ENCODE measurements around the gene CFAP299.

CFAP299 gene

GRCh38 chr4:80911458-80911857 lies 575.9 kb downstream of the CFAP299 start:
- DNase-seq (ENCODE audit: low read depth in 3 of 3, low spot score in 1 of 3) = no peak

GRCh38 chr4:80912350-80912749 lies 576.8 kb downstream of the CFAP299 start:
- DNase-seq (ENCODE audit: low read depth in 3 of 3, low spot score in 1 of 3) = no peak

GRCh38 chr4:80913381-80913780 lies 577.9 kb downstream of the CFAP299 start:
- DNase-seq (ENCODE audit: low read depth in 3 of 3, low spot score in 1 of 3) = no peak

GRCh38 chr4:80916770-80917169 lies 581.2 kb downstream of the CFAP299 start:
- DNase-seq (ENCODE audit: low read depth in 3 of 3, low spot score in 1 of 3) = no peak

- DNase-seq (ENCODE audit: low read depth in 3 of 3, low spot score in 1 of 3) = no peak
Observed at GRCh38 chr4:80918004-80918403, 582.5 kb downstream of the CFAP299 start.

GRCh38 chr4:80921441-80921840 lies 585.9 kb downstream of the CFAP299 start:
- no peak for DNase-seq (ENCODE audit: low read depth in 3 of 3, low spot score in 1 of 3)

- DNase-seq (ENCODE audit: low read depth in 3 of 3, low spot score in 1 of 3) = no peak
Observed at GRCh38 chr4:80922941-80923340, 587.4 kb downstream of the CFAP299 start.

GRCh38 chr4:80925293-80925692 lies 589.8 kb downstream of the CFAP299 start:
- no peak for DNase-seq (ENCODE audit: low read depth in 3 of 3, low spot score in 1 of 3)

GRCh38 chr4:80926446-80926845 lies 590.9 kb downstream of the CFAP299 start:
- no peak for DNase-seq (ENCODE audit: low read depth in 3 of 3, low spot score in 1 of 3)

- DNase-seq (ENCODE audit: low read depth in 3 of 3, low spot score in 1 of 3) = no peak
Observed at GRCh38 chr4:80926891-80927290, 591.4 kb downstream of the CFAP299 start.

- DNase-seq (ENCODE audit: low read depth in 3 of 3, low spot score in 1 of 3) = no peak
Observed at GRCh38 chr4:80927420-80927819, 591.9 kb downstream of the CFAP299 start.

GRCh38 chr4:80931631-80932081 lies 596.1 kb downstream of the CFAP299 start:
- DNase-seq (ENCODE audit: low read depth in 3 of 3, low spot score in 1 of 3) = no peak

GRCh38 chr4:80948141-80948540 lies 612.6 kb downstream of the CFAP299 start:
- no peak for DNase-seq (ENCODE audit: low read depth in 3 of 3, low spot score in 1 of 3)

- no peak for DNase-seq (ENCODE audit: low read depth in 3 of 3, low spot score in 1 of 3)
Observed at GRCh38 chr4:80948995-80949394, 613.5 kb downstream of the CFAP299 start.

- DNase-seq (ENCODE audit: low read depth in 3 of 3, low spot score in 1 of 3) = no peak
Observed at GRCh38 chr4:80956421-80956820, 620.9 kb downstream of the CFAP299 start.

GRCh38 chr4:80963051-80963450 lies 627.5 kb downstream of the CFAP299 start:
- no peak for DNase-seq (ENCODE audit: low read depth in 3 of 3, low spot score in 1 of 3)

- DNase-seq (ENCODE audit: low read depth in 3 of 3, low spot score in 1 of 3) = no peak
Observed at GRCh38 chr4:80967346-80967745, 631.8 kb downstream of the CFAP299 start.

- DNase-seq (ENCODE audit: low read depth in 3 of 3, low spot score in 1 of 3) = no peak
Observed at GRCh38 chr4:80980239-80980638, 644.7 kb downstream of the CFAP299 start.

- DNase-seq (ENCODE audit: low read depth in 3 of 3, low spot score in 1 of 3) = no peak
Observed at GRCh38 chr4:80986011-80986410, 650.5 kb downstream of the CFAP299 start.

GRCh38 chr4:80989921-80990544 lies 654.5 kb downstream of the CFAP299 start:
- no peak for DNase-seq (ENCODE audit: low read depth in 3 of 3, low spot score in 1 of 3)

- no peak for DNase-seq (ENCODE audit: low read depth in 3 of 3, low spot score in 1 of 3)
Observed at GRCh38 chr4:80990851-80991250, 655.3 kb downstream of the CFAP299 start.

- no peak for DNase-seq (ENCODE audit: low read depth in 3 of 3, low spot score in 1 of 3)
Observed at GRCh38 chr4:80999943-81000342, 664.4 kb downstream of the CFAP299 start.

- no peak for DNase-seq (ENCODE audit: low read depth in 3 of 3, low spot score in 1 of 3)
Observed at GRCh38 chr4:81003597-81004111, 668.1 kb downstream of the CFAP299 start.
